Neural cell (in vitro differentiated cells): ENCODE results near the gene GRID1. TPM values are rescaled to one million over a fixed set of nuclear protein-coding genes. Genes with fewer than 3 reads are reported as not detected.

ENCODE experiments used
- H2AFZ ChIP-seq: fragments of 200-600, 300-800 bp; sonication (generic), shearing (Covaris generic); 2 replicates; pipeline ENCODE4 v1.6.0; 2014; ENCODE audit warnings: low read depth, mild to moderate bottlenecking, antibody characterized with exemption, low read length, moderate library complexity
- H3F3A ChIP-seq: fragments of 200-600 bp; shearing (Covaris generic); 2 replicates; pipeline ENCODE4 v1.6.1; 2016; ENCODE audit warnings: mild to moderate bottlenecking, moderate library complexity, mixed read lengths, antibody characterized with exemption, low read length; ENCODE audit not compliant: insufficient read depth, poor library complexity, severe bottlenecking
- H3K27ac ChIP-seq: fragments of 200-600, 300-800 bp; sonication (generic), shearing (Covaris generic); 2 replicates; pipeline ENCODE4 v1.5.1; 2014; ENCODE audit warnings: mild to moderate bottlenecking, low read length, moderate library complexity
- H3K27me3 ChIP-seq: fragments of 300-800, 200-600 bp; sonication (generic), shearing (Covaris generic); 2 replicates; pipeline ENCODE4 v1.6.0; 2014; ENCODE audit warnings: mild to moderate bottlenecking, low read depth, low read length, moderate library complexity; ENCODE audit not compliant: insufficient read depth
- H3K36me3 ChIP-seq: fragments of 300-800, 200-600 bp; sonication (generic), shearing (Covaris generic); 2 replicates; pipeline ENCODE4 v1.5.1; 2014; ENCODE audit warnings: mild to moderate bottlenecking, antibody characterized with exemption, low read length, moderate library complexity; ENCODE audit not compliant: insufficient read depth
- H3K4me2 ChIP-seq: fragments of 300-800, 200-600 bp; sonication (generic), shearing (Covaris generic); 2 replicates; pipeline ENCODE4 v1.6.0; 2014; ENCODE audit warnings: mild to moderate bottlenecking, low read length
- H3K4me3 ChIP-seq: fragments of 300-800, 200-600 bp; sonication (generic), shearing (Covaris generic); 2 replicates; pipeline ENCODE4 v1.5.1; 2014; ENCODE audit warnings: mild to moderate bottlenecking, low read length, moderate library complexity
- H3K79me2 ChIP-seq: fragments of 200-600 bp; shearing (Covaris generic); replicated peaks from 2 replicates; pipeline ENCODE4 v1.6.0; 2014; ENCODE audit warnings: mild to moderate bottlenecking, low read length, moderate library complexity; ENCODE audit not compliant: insufficient read depth
- H3K9ac ChIP-seq: fragments of 300-800, 200-600 bp; sonication (generic), shearing (Covaris generic); 2 replicates; pipeline ENCODE4 v1.6.1; 2016; ENCODE audit warnings: mild to moderate bottlenecking, low read length, mixed read lengths
- H3K9me2 ChIP-seq: fragments of 200-600 bp; shearing (Covaris generic); 2 replicates; pipeline ENCODE4 v1.6.1; 2016; ENCODE audit warnings: mild to moderate bottlenecking, low read length, mixed read lengths; ENCODE audit not compliant: insufficient read depth
- H3K9me3 ChIP-seq: fragments of 200-600, 300-800 bp; sonication (generic), shearing (Covaris generic); 2 replicates; pipeline ENCODE4 v1.6.1; 2016; ENCODE audit warnings: mild to moderate bottlenecking, mixed run types, low read length, moderate library complexity, mixed read lengths
- H4K20me1 ChIP-seq: fragments of 200-600 bp; shearing (Covaris generic); 2 replicates; pipeline ENCODE4 v1.6.1; 2016; ENCODE audit warnings: mild to moderate bottlenecking, mixed run types; ENCODE audit not compliant: insufficient read depth
- EP300 ChIP-seq: fragments of 450-650 bp; conservative IDR thresholded peaks from 2 replicates; pipeline ENCODE4 v1.6.1; 2014; ENCODE audit warnings: antibody characterized with exemption, mild to moderate bottlenecking, moderate library complexity; ENCODE audit not compliant: poor library complexity, severe bottlenecking
- EZH2 ChIP-seq: fragments of 200-600, 300-800 bp; shearing (Covaris generic), sonication (generic); IDR thresholded peaks from 2 replicates; pipeline ENCODE4 v1.6.1; 2014; ENCODE audit warnings: antibody characterized with exemption, low read length, borderline replicate concordance, mild to moderate bottlenecking; ENCODE audit not compliant: insufficient read depth, poor library complexity, severe bottlenecking
- MXI1 ChIP-seq: fragments of 450-650 bp; conservative IDR thresholded peaks from 2 replicates; pipeline ENCODE4 v1.6.1; 2014; ENCODE audit warnings: antibody characterized with exemption, mild to moderate bottlenecking; ENCODE audit not compliant: poor library complexity, severe bottlenecking
- POLR2AphosphoS5 ChIP-seq: IDR thresholded peaks from 2 replicates; pipeline ENCODE4 v1.6.1; 2012
- RAD21 ChIP-seq: fragments of 450-650 bp; conservative IDR thresholded peaks from 2 replicates; pipeline ENCODE4 v1.6.1; 2014; ENCODE audit warnings: antibody characterized with exemption, mild to moderate bottlenecking, moderate library complexity
- SMC3 ChIP-seq: fragments of 450-650 bp; conservative IDR thresholded peaks from 2 replicates; pipeline ENCODE4 v1.6.1; 2014; ENCODE audit warnings: antibody characterized with exemption, mild to moderate bottlenecking, moderate library complexity; ENCODE audit not compliant: poor library complexity
- TAF1 ChIP-seq: IDR thresholded peaks from 2 replicates; pipeline ENCODE4 v1.6.1; 2012; ENCODE audit warnings: low read depth
- polyA plus RNA-seq: library from polyadenylated mRNA; depleted of rRNA; stranded (reverse); fragments of >200 nt; gene quantifications from 2 replicates; pipeline ENCODE4 v1.2.3, GENCODE V29; 2014
- TF ChIP-seq, protein P1 (sequence below): fragments of 450-650 bp; IDR thresholded peaks from 2 replicates; pipeline ENCODE4 v1.5.1; 2014; ENCODE audit warnings: antibody characterized with exemption, mild to moderate bottlenecking, moderate library complexity; ENCODE audit not compliant: poor library complexity, severe bottlenecking
- TF ChIP-seq, protein P2 (sequence below): IDR thresholded peaks from 2 replicates; pipeline ENCODE4 v1.6.1; 2012; ENCODE audit warnings: borderline replicate concordance

The GRID1 gene
- polyA plus RNA-seq, 1 donor from 2014 or later = 7.3 TPM

GRCh38 chr10:85623758-85624157, 742.8 kb downstream of the GRID1 start:
- Histone ChIP-seq H3K36me3 (no peaks in the 10 kb centered on the region), H3K4me3 (no peak overlapping the region), H3K79me2 (no peaks in the 10 kb centered on the region), H3K9ac (no peak overlapping the region), H3K9me3 (no peaks in the 10 kb centered on the region), H3K9me2 (no peaks in the 10 kb centered on the region), H3F3A (no peaks in the 10 kb centered on the region), H3K4me2 (no peak overlapping the region), H3K27me3 (no peaks in the 10 kb centered on the region), H4K20me1 (no peaks in the 10 kb centered on the region), H2AFZ (no peak overlapping the region), H3K27ac (no peak overlapping the region)
- no peak for TF ChIP-seq RAD21
- TF ChIP-seq, protein P1, sequence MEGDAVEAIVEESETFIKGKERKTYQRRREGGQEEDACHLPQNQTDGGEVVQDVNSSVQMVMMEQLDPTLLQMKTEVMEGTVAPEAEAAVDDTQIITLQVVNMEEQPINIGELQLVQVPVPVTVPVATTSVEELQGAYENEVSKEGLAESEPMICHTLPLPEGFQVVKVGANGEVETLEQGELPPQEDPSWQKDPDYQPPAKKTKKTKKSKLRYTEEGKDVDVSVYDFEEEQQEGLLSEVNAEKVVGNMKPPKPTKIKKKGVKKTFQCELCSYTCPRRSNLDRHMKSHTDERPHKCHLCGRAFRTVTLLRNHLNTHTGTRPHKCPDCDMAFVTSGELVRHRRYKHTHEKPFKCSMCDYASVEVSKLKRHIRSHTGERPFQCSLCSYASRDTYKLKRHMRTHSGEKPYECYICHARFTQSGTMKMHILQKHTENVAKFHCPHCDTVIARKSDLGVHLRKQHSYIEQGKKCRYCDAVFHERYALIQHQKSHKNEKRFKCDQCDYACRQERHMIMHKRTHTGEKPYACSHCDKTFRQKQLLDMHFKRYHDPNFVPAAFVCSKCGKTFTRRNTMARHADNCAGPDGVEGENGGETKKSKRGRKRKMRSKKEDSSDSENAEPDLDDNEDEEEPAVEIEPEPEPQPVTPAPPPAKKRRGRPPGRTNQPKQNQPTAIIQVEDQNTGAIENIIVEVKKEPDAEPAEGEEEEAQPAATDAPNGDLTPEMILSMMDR = no peak
- no peak for TF ChIP-seq POLR2AphosphoS5
- TF ChIP-seq MXI1 = no peak
- TF ChIP-seq SMC3 = no peak
- no peak for TF ChIP-seq TAF1
- TF ChIP-seq, protein P2, sequence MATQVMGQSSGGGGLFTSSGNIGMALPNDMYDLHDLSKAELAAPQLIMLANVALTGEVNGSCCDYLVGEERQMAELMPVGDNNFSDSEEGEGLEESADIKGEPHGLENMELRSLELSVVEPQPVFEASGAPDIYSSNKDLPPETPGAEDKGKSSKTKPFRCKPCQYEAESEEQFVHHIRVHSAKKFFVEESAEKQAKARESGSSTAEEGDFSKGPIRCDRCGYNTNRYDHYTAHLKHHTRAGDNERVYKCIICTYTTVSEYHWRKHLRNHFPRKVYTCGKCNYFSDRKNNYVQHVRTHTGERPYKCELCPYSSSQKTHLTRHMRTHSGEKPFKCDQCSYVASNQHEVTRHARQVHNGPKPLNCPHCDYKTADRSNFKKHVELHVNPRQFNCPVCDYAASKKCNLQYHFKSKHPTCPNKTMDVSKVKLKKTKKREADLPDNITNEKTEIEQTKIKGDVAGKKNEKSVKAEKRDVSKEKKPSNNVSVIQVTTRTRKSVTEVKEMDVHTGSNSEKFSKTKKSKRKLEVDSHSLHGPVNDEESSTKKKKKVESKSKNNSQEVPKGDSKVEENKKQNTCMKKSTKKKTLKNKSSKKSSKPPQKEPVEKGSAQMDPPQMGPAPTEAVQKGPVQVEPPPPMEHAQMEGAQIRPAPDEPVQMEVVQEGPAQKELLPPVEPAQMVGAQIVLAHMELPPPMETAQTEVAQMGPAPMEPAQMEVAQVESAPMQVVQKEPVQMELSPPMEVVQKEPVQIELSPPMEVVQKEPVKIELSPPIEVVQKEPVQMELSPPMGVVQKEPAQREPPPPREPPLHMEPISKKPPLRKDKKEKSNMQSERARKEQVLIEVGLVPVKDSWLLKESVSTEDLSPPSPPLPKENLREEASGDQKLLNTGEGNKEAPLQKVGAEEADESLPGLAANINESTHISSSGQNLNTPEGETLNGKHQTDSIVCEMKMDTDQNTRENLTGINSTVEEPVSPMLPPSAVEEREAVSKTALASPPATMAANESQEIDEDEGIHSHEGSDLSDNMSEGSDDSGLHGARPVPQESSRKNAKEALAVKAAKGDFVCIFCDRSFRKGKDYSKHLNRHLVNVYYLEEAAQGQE = no peak
- no peak for TF ChIP-seq EZH2
- TF ChIP-seq EP300 = no peak

DNA sequence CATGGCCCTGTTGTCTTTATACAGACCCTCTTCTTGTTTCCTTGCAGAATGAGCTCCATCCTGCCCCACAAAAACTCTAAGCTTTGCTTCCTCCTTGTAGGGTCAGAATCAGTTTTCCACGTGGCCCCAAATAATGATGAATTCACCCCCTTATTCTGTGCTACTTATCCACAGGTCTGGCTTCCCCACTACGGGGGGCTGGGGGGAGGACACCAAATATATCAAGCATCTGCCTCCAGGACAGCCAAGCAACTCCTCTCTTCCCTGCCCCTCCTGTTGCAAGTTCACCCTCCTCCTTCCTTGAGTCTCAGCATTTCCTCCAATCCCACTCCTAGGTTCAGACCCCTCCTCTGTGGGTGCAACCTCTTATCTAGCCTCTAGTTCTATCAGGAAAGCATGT, 743.3 kb downstream of the GRID1 start:
- H3K4me3 ChIP-seq = no peak overlapping the region
- TF ChIP-seq RAD21 (no peak), EZH2 (no peak), MXI1 (no peak), EP300 (no peak)
- TF ChIP-seq, protein P1 = no peak
- TF ChIP-seq, protein P2 = no peak
- no peaks in the 10 kb centered on the region for H3K9me2 ChIP-seq

More for the DNA sequence above, 743.3 kb downstream of the GRID1 start:
- Histone ChIP-seq H3K27me3 (no peaks in the 10 kb centered on the region), H3K27ac (no peak overlapping the region), H3K4me2 (no peak overlapping the region), H3F3A (no peaks in the 10 kb centered on the region), H3K79me2 (no peaks in the 10 kb centered on the region), H3K9ac (no peak overlapping the region), H3K36me3 (no peaks in the 10 kb centered on the region), H3K9me3 (no peaks in the 10 kb centered on the region), H2AFZ (no peak overlapping the region), H4K20me1 (no peaks in the 10 kb centered on the region)
